ENCODE data around the gene MMGT1.

MMGT1 gene

DNA sequence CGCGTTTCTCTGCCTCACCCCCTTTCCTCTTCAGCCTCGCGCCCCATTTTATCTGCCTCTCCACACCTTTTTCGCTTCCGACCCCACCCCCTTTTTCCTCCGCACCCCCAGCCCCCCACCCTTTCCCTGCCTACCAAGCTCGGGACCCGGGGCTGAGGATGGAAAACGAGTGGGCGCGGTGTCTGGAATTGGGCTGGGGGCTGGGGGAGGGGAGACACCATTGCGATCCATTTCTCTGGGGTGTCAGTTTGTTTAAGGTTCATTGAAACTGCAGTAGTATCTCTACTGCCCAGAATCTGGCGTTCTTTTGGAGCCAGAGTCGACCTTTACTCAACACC, 12.2 kb upstream of the MMGT1 start:
- H3K4me3 ChIP-seq (ENCODE audit: low read length), result peak overlapping the region; percentile 72
- no peak for DNase-seq (ENCODE audit: low read depth)
- TF ChIP-seq CTCF (conservative IDR thresholded peaks at IDR 0.05; ENCODE audit: low read depth, low read length), result no peak

DNA sequence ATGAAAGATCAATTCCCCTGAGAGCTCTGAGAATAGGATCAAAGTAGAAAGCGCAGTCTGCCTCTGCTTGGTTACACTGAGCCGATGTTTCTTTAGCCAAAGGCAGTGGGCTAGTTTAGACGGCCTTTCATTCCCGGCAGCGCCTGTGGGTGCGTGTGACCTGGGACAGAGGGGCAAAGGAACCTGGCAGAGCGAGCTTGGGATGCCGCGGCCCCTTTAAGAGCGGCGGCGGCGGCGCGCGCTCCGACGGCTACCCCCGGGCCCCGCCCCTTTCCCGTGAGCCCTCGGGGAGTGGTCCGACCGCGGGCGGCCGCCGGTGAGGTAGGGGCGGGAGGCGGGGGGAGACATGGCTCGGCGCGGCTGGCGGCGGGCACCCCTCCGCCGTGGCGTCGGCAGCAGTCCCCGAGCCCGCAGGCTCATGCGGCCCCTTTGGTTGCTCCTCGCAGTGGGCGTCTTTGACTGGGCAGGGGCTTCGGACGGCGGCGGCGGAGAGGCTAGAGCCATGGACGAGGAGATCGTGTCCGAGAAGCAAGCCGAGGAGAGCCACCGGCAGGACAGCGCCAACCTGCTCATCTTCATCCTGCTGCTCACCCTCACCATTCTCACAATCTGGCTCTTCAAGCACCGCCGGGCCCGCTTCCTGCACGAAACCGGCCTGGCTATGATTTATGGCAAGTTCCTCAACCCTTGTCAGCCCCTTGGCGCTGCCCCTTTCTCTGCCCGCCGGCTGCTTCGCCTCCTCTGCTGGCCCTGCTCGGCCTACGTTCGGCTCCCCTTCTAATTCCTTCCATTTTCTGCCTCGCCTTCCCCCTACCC, 11.6 kb upstream of the MMGT1 start, which contains the start of gene SLC9A6:
Gene SLC9A6 (plus strand): TSS at position 279 of the 816 bp plus-strand sequence. CDS start 224 bp downstream, at position 503.
- TF ChIP-seq CTCF (conservative IDR thresholded peaks at IDR 0.05; ENCODE audit: low read depth, low read length), result no peak
- no peak for DNase-seq (ENCODE audit: low read depth)
- H3K4me3 ChIP-seq (ENCODE audit: low read length), result peak within 1 kb of the TSS; percentile 72

GRCh38 chrX:135984791-135985156, 11.0 kb upstream of the MMGT1 start:
- no peak for TF ChIP-seq CTCF (conservative IDR thresholded peaks at IDR 0.05; ENCODE audit: low read depth, low read length)
- peak overlapping the region; percentile 72 for H3K4me3 ChIP-seq (ENCODE audit: low read length)
- no peak for DNase-seq (ENCODE audit: low read depth)

DNA sequence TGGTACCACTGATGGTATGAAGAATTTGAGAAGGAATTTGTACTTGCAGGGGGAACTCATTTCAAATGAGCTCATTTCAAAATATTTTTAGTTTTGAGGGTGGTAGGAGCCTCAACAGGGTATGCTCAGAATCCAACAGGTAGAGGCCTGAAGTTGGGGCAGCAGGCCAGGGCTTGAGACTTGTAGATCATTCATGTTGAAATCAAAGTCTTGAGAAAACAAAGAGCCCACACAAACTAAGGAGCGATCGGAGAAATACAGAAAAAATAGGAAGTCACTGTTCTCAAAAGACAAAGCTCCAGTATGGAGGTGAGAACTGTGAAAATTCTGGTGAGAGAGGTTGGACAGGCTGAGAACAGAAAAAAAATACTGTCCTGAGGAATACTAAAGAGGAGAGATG, 10.5 kb upstream of the MMGT1 start:
- no peak for TF ChIP-seq CTCF (conservative IDR thresholded peaks at IDR 0.05; ENCODE audit: low read depth, low read length)
- peak overlapping the region; percentile 72 for H3K4me3 ChIP-seq (ENCODE audit: low read length)
- DNase-seq (ENCODE audit: low read depth), result no peak

DNA sequence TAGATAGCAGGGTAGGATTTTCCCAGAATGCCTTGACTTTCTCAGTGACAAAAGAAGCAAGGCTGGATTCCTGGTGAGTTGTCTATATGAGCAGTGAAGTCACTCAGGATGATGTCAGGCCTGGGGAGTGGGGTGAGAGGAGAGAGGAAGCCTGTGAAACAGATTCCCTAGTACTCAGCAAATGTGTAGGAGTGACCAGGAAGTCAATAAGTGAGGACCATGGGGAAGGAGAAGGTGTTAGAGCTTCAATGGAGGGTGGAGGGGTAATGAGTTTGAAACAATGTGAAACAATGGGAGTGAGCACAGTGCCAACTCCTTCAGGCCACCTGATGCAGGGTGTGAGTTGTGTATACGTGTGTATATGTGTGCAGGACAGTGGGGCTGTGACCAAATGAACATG, 9.1 kb upstream of the MMGT1 start:
- DNase-seq (ENCODE audit: low read depth), result no peak
- TF ChIP-seq CTCF (conservative IDR thresholded peaks at IDR 0.05; ENCODE audit: low read depth, low read length), result no peak
- H3K4me3 ChIP-seq (ENCODE audit: low read length), result no peak overlapping the region

DNA sequence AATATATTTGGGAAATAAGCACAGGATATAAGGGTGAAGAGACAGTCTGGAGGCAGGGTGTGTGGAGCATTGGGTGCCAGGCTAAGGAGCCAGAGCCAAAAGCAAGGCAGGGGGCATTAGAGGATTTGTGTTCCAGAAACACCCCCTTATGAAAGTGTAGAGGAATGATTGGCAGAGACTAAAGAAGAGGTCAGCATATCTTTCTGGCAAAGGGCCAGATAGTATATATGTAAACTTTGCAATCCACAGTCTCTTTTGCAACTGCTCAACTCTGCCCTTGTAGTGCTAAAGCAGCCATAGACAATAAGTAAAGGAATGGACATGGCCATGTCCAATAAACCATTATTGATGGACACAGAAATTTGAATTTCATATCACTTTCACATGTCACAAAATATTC, 7.9 kb upstream of the MMGT1 start:
- DNase-seq (ENCODE audit: low read depth), result no peak
- H3K4me3 ChIP-seq (ENCODE audit: low read length), result no peak overlapping the region
- TF ChIP-seq CTCF (conservative IDR thresholded peaks at IDR 0.05; ENCODE audit: low read depth, low read length), result no peak

DNA sequence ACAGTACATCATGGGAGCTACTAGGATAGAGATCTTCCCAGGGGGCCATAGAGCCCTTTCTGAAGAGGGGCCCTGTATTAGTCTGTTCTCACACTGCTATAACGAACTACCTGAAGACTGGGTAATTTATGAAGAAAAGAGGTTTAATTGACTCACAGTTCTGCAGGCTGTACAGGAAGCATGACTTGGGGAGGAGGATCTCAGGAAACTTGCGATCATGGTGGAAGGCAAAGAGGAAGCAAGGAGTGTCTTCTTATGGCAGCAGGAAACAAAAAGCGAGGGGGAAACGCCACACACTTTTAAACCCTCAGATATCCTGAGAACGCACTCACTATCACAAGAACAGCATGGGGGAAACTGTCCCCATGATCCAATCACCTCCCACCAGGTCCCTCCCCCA, 7.2 kb upstream of the MMGT1 start:
- no peak overlapping the region for H3K4me3 ChIP-seq (ENCODE audit: low read length)
- DNase-seq (ENCODE audit: low read depth), result no peak

More for the DNA sequence above, 7.2 kb upstream of the MMGT1 start:
- TF ChIP-seq CTCF (conservative IDR thresholded peaks at IDR 0.05; ENCODE audit: low read depth, low read length), result no peak
